Putamen (tissue), 1 donor: ENCODE measurements around the gene TRIO.

Experiments
- DNase-seq: peaks from one replicate; pipeline ENCODE4 v3.0.0-alpha.2; 2016; ENCODE audit warnings: low spot score

Gene TRIO

GRCh38 chr5:14123551-14123950, 19.6 kb upstream of the TRIO start:
- DNase-seq = no peak

DNA sequence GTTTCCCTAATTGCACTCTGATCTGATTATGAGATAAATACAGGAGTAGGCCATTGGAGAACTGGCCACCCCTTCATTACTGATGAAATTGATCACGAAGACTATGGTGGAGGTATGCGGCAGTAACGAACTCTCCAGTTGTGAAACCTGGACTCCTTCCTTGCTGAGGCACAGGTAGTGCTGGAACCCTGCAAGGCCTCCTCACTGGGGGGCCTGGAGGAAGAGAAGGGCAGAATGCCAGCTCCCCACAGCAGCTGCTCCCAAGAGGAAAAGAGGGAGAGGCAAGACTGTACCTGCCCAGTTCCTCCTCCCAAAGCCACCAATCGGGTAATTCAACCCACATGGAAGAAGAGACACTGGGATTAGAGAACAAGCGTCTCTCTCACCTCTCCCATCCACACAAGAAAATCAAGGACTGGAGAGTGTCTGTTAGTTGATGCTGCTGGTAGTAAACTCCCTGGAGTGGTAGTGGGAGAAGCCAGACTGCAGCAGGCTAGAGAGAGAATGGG, 19.1 kb upstream of the TRIO start:
- DNase-seq = no peak

DNA sequence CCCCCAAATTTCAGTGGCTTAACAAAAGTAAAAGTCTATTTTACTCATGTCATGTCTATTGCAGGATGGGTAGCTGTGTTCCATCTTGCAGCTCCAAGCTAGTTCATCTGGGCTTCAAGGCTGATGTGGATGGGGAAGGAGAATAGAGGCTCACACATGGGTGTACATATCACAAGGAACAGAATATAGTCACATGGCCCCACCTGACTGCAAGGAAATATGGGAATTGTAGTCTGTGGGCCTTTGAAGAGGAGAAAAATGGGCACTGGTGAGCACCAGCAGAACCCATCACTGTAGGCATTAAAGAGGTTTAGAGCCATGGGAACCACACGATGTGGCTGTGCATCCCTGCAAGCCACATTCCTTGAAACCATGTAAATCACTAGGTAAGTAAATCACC, 17.9 kb upstream of the TRIO start:
- DNase-seq = no peak

DNA sequence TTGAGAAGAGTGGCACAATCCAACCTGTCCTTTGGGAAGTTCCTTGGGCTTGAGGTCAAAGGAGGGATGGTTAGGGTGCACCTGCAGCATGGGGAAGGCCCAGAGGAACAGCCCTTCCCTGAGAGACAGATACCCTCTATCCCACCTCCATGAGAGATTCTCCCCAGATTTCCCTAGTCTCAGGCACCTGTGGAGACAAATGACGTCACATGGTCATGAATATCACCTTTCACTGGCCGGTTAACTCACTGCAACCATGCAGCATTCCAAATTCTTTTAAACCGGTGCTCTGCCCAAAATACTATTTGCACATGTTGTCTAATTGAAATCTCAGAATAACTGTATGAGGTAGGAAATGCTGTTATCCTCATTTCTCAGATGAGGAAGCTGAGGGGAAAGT, 15.6 kb upstream of the TRIO start:
- no peak for DNase-seq

DNA sequence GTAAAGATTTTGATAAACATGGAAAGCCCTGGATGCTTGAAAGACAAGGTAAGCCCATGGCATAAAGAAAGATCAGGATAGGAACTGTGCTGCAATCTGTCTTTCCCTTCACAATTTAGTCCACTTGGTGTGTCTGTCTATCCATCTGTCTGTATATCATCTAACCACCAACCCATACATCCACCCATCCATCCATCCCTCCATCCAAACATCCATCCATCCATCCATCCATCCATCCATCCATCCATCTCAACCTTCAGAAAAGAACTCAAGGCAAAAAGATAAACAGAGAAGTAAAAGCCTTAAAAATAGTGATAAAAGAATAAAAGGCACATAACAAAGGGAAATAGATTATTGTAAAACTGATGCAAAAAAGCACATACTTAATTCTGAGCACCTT, 15.1 kb upstream of the TRIO start:
- DNase-seq = no peak

- DNase-seq = no peak
Measured at GRCh38 chr5:14129123-14129522, 14.0 kb upstream of the TRIO start.

DNA sequence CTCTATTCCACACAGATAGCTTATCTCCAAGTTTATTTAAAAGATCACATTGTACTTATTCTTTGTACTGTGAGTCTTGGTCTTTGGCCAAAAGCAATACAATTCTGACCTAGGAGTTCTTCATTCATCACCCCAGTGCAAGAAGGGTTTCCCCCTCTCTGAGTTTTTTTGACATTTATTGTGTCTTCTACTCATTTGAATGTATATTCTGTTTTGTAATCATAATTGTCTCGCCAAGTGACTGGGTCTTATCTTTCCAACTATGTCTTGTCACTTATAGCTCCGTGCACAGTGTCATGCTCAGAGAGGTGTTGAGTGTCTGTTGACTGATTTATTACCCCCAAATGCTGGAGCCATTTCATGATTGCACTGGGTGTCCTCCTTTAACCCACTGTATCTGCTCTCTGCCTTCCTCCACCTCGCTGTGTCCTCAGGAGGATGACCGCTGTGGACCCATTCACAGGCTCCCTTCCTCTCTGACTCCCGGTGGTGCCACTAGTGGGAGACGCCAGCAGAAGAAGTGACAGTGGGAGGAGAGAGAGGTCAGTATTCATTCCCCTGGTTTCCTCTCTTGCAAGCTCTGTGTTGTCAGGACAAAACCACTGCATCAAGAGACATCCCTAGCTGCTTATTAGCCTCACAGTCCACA, 11.2 kb upstream of the TRIO start:
- DNase-seq = no peak

- DNase-seq = no peak
Measured at GRCh38 chr5:14133394-14133793, 9.7 kb upstream of the TRIO start.

DNA sequence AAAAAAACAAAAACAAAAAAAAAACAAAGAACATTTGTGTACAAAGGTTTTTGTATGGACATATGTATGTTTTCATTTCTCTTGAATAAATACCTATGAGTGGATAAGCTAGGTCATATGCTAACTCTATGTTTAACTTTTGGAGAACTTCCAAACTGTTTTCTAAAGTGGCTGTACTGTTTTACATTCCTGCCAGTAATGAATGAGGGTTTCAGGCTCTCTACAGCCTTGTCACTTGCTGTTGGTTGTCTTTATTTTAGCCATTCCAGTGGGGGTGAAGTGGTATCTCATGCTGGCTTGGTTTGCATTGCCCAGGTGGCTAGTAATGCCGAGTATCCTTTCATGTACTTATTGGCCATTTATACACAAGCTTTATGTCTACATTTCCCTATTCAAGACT, 9.1 kb upstream of the TRIO start:
- DNase-seq = no peak

GRCh38 chr5:14134771-14135170, 8.4 kb upstream of the TRIO start:
- no peak for DNase-seq

- DNase-seq = no peak
Measured at GRCh38 chr5:14135621-14136020, 7.5 kb upstream of the TRIO start.

DNA sequence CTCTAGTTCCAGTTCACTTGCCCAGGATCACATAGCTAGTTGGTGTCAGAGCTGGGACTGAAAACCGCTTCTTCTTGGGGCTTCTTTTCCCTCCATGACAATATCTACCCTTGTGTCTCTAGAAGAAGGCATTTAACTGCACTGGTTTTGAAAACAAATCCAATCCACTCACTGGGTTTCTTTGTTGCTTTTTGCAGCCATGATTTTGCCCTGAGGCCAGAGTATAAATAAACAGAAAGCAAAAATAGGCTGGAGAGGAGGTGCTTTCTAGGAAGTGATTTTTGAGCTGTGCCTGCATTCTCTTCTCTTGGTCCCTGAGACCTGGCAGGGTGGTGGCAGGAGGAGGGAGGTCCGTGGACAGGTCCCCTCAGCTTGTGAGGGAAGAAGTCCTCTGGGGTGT, 6.9 kb upstream of the TRIO start:
- DNase-seq = no peak

GRCh38 chr5:14138608-14139540, 4.3 kb upstream of the TRIO start:
- DNase-seq = no peak

GRCh38 chr5:14141764-14142163, 1.4 kb upstream of the TRIO start:
- no peak for DNase-seq

DNA sequence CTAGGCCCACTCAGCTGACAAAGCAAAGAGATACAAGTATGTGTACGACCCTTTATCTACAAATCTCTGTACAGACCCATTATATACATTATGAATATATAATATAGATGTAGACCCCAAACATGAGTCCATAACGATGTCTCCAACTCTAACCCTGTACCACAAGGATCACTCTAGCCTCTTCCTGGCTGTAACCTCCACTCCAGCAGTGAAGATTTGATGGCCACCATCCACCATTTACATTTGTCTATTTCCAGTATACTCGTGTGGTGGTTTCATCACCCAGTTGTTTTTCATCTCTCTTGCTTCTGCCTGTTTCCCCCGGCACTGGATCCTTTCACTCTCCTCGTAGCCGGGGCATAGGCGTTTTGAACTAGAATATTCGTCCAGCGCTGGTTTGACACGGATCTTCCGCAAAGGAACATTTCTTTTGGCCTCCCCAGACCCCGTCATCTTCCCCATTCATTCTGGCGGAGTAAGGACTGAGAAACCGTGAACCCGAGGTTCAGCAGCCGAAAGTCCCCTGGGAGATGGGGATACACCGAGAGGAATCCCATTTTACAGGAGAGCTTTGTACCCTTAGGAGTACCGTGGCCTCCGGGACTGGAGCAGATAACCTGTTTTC, 828 bp upstream of the TRIO start:
- no peak for DNase-seq

DNA sequence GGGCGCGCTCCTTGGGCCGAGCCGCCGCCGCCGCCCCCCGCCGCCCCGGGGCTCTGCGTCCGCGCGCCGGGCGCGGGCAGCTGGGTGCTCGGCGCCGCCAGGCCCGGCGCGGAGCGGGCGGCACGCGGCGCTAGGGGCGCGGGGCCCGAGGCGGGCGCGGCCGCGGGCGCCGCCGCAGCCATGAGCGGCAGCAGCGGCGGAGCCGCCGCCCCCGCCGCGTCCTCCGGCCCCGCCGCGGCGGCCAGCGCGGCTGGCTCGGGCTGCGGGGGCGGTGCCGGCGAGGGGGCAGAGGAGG, 351 bp downstream of the TRIO start:
- no peak for DNase-seq

GRCh38 chr5:14143841-14144585, 871 bp downstream of the TRIO start:
- DNase-seq = peak; percentile 16

DNA sequence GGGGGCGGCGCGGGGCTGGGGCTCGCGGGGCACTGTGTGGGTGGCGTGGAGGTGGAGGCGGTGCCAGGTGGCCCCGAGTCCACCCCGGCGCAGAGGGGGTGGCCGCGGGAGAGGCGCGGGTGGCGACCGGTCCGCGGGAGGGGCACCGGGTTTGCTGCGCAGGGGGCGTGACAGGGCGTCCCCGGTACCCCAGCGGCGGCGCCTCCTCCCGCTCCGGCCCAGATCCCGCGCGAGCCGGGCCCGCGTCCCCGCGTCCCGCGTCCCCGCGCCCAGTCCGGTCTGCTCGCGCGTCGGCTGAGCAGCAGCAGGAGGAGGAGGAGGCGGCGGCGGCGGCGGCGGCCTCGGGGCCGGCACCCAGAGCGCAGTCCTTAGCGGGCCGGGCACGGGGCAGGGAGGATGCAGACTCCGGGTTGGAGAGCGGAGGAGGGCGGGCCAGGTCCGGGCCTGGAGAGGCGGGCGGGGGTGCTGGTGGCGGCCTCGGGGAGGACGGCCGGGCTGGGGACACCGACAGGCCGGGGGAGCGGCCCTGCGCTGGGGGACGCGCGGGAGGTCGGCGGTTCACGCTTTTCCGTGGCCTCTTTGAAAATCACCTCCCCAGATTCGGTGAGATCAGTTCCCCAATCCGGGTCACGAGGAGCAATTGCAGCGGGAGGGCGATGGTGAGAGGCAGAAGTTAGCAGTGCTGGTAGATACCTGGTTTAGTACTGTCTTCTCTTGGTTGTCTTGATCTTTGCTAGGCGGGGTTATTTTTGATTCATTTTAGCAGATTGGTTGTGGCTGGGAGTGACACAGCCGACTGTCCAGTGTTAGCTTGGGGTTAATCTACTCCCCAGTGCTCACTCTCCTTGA, 1.7 kb downstream of the TRIO start:
- peak; percentile 70 for DNase-seq

DNA sequence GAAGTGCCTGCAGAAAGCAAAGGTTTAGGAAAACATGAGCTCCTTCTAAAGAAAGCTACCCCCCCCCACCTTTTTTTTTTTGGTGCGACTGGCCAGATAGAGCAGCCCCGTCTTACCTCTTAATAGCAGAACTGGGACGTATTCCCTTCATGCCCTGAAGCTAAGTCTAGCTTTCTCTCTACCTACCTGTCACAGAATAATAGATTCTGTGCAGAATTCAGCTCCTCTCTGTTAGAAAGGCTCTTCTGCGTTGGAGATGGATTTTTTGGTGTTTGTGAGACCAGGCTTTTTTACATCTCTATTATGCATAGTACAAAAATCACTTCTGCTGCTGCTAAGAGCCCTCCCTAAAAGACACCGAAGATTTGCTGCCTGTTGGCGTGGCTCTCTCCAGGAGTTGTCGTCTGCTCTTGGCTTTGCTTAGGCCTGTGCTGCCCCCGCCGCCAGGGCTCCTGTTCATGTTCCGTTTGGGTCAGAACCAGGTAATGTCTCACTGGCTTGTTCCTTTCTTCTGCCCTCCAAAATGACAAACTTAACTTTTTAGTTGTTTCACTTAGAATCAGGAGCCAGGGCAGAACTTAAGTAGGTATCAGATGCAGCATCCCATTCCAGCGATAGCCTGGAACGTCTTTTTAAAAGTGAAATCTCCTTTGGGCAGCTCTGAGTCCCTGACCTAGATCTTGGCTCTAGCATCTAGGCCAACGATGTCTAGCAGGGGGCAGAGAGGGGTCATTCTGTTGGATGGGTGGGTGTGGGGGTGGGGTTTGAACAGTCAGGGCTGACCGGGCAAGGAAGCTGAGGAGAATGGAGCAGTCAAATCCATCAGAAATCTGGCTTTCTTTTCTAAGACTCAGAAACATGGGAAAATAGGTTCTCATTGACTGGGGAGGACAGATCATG, 2.5 kb downstream of the TRIO start:
- DNase-seq = no peak

DNA sequence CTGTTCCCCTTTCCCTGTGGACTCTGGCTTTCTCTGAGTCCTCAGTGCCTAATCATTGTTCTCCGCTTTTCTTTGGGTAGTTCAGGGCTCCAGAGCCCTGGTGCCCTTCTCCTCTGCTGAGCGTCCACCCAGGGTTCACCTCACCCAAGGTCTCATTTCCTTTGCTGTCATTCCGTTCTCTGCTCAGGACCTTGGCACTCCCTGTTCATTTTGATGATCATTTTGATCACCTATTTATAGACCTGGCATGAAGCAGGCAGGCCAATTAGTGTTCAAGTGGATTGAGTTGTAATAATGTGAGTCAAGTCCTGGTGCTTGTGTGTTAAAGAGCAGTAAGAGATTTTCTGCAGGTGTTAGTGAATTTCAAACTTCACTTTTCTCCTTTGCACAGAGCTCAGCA, 3.6 kb downstream of the TRIO start:
- no peak for DNase-seq
